ENCODE data around the gene TNFRSF1A. TPM values are rescaled to one million over a fixed set of nuclear protein-coding genes. Genes with fewer than 3 reads are reported as not detected.
A peak's percentile ranks its signal among the peaks of the same experiment; 100 is the strongest.

Gene TNFRSF1A
- total and polyA plus RNA-seq, 9 of the 15 experiments (the other 6 are each of a cell fraction or from before 2014, with no cell fraction given), result 0.76 to 43.5 (median 30.0) TPM

DNA sequence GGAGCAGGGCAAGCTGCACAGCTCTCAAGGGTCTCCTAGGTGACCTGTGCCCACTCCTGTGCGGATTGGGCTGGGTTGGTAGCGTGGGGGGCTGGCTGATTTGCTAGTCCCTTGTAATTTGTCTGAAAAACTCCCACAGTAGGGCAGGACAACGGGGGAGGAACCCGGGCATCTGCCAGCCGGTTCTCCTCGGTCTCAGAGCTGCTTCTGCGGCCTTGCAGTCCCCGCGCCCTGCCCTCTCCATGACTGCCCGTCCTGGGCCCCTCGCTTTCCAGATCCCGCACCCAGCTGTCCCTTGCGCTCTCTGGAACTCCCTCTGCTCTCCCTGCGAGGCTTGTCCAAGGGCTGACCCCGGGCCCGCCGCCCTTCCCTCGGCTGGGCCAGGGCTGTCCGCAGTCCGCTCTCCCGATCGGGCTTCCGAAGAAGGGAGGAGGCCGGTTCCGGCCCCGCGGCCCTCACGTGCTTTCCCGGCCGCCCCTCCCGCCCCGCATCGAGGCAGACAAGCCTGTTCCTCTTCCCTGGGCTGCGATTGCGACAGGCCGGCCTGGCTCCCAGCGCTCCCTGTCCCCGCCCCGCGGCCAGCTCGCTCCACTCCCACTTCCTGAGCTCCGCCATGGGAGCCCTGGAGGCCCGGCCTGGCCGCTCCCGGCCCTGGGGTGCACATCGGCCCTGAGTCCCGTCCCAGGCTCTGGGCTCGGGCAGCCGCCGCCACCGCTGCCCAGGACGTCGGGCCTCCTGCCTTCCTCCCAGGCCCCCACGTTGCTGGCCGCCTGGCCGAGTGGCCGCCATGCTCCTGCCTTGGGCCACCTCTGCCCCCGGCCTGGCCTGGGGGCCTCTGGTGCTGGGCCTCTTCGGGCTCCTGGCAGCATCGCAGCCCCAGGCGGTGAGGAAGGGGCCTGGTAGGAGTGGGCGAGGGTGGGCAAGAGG, 42.0 kb upstream of the TNFRSF1A start, which contains the start of gene LTBR (continued):
- TF ChIP-seq ZNF12 (CRISPR knock-in tag; IDR thresholded peaks at IDR 0.05) (no peak), SIN3B (IDR thresholded peaks at IDR 0.05; ENCODE audit: low read depth) (no peak), DMBX1 (CRISPR knock-in tag; IDR thresholded peaks at IDR 0.05; ENCODE audit: borderline replicate concordance) (peak; percentile 61; the same call in 1 of the 2 replicates), EP300 (IDR thresholded peaks at IDR 0.05; ENCODE audit: low read length) (no peak), CBFA2T2 (conservative IDR thresholded peaks at IDR 0.05) (no peak), GTF2E2 (tag; IDR thresholded peaks at IDR 0.05) (no peak), POU5F1 (IDR thresholded peaks at IDR 0.05; ENCODE audit: borderline replicate concordance, low read depth, low read length, partially characterized antibody) (no peak), SETDB1 (IDR thresholded peaks at IDR 0.05; ENCODE audit: low read length) (no peak), ZC3H11A (IDR thresholded peaks at IDR 0.05; ENCODE audit: low read depth, low read length) (no peak), ZBTB7A (IDR thresholded peaks at IDR 0.05; ENCODE audit: borderline replicate concordance, control insufficient read depth, low read depth, low read length) (peak; percentile 12; the same call in 1 of the 2 replicates), ZNF277 (CRISPR knock-in tag; IDR thresholded peaks at IDR 0.05; ENCODE audit: borderline replicate concordance) (no peak), NCOA2 (IDR thresholded peaks at IDR 0.05; ENCODE audit: partially characterized antibody in 2 of 2) (no peak), DDX20 (tag; IDR thresholded peaks at IDR 0.05; ENCODE audit: low read depth) (no peak), FOXM1 (IDR thresholded peaks at IDR 0.05; ENCODE audit: low read depth) (no peak), FOXM1 (CRISPR knock-in tag; IDR thresholded peaks at IDR 0.05; ENCODE audit: low read depth) (0 out of 2 replicates have a peak, but pooled peaks have one; percentile 47), PHF8 (IDR thresholded peaks at IDR 0.05; ENCODE audit: borderline replicate concordance, low read length) (peak; percentile 87; the same call in 1 of the 2 replicates), RAD21 (CRISPR knock-in tag; conservative IDR thresholded peaks at IDR 0.05 in 1 of 2, IDR thresholded peaks at IDR 0.05 in 1 of 2) (peak in 1 of 2 experiments; percentile 18; a peak in 1 of 4 replicates), ASH1L (IDR thresholded peaks at IDR 0.05; ENCODE audit: borderline replicate concordance, low read depth, partially characterized antibody) (no peak), ZBTB17 (CRISPR knock-in tag; IDR thresholded peaks at IDR 0.05) (peak; percentile 35), FOXA3 (CRISPR knock-in tag; conservative IDR thresholded peaks at IDR 0.05 in 1 of 2, IDR thresholded peaks at IDR 0.05 in 1 of 2) (no peak), ZNF445 (CRISPR knock-in tag; IDR thresholded peaks at IDR 0.05; ENCODE audit: low read depth) (no peak)
- TF ChIP-seq, protein P1, sequence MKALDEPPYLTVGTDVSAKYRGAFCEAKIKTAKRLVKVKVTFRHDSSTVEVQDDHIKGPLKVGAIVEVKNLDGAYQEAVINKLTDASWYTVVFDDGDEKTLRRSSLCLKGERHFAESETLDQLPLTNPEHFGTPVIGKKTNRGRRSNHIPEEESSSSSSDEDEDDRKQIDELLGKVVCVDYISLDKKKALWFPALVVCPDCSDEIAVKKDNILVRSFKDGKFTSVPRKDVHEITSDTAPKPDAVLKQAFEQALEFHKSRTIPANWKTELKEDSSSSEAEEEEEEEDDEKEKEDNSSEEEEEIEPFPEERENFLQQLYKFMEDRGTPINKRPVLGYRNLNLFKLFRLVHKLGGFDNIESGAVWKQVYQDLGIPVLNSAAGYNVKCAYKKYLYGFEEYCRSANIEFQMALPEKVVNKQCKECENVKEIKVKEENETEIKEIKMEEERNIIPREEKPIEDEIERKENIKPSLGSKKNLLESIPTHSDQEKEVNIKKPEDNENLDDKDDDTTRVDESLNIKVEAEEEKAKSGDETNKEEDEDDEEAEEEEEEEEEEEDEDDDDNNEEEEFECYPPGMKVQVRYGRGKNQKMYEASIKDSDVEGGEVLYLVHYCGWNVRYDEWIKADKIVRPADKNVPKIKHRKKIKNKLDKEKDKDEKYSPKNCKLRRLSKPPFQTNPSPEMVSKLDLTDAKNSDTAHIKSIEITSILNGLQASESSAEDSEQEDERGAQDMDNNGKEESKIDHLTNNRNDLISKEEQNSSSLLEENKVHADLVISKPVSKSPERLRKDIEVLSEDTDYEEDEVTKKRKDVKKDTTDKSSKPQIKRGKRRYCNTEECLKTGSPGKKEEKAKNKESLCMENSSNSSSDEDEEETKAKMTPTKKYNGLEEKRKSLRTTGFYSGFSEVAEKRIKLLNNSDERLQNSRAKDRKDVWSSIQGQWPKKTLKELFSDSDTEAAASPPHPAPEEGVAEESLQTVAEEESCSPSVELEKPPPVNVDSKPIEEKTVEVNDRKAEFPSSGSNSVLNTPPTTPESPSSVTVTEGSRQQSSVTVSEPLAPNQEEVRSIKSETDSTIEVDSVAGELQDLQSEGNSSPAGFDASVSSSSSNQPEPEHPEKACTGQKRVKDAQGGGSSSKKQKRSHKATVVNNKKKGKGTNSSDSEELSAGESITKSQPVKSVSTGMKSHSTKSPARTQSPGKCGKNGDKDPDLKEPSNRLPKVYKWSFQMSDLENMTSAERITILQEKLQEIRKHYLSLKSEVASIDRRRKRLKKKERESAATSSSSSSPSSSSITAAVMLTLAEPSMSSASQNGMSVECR (CRISPR knock-in tag; IDR thresholded peaks at IDR 0.05), result peak; percentile 68

Measured in K562 (cell line).